Measurements from ENCODE around the gene ZNF492. TPM values are rescaled to one million over a fixed set of nuclear protein-coding genes. Genes with fewer than 3 reads are reported as not detected.
"Not testable (repeated sequence)": the region's sequence is repeated elsewhere in the genome, so short reads cannot be mapped to it uniquely, and the experiment has no call there.

Gene ZNF492
- total RNA-seq, 4 donors from 2014 or later: 0.13 to 0.59 (median 0.22) TPM; not detected in 1

DNA sequence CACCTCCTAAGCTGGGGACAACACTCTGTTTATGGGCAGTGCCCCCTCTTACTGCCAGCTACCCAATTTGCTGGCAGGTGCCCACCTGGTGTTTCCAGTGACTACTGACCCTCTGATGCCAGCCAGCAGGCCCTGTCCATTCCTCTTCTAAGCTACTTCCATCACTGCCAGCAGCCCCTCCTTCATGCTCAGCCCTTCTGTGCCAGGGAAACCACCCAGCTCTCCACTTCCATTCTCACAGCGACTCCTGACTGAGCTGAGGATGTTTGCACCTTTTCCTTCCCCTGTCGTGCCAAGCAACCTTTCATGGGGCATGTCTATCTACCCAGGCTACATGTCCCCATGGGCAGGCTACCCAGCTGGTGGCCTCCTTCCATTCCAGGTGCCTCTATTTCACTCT lies 24.0 kb upstream of the ZNF492 start:
- Histone ChIP-seq H3K27ac (no peak overlapping the region), H3K9me3 (no peaks in the 10 kb centered on the region), H3K36me3 (no peaks in the 10 kb centered on the region), H3K4me3 (replicated peaks in 1 of 3) (no peak overlapping the region), H3K27me3 (no peaks in the 10 kb centered on the region), H3K4me1 (no peaks in the 10 kb centered on the region)
- DNase-seq: no peak
- intact Hi-C loops (cut with DNase I): no loop called here
- WGBS, 2 donors: 71 to 79% methylated on average over 2 of the region's 2 CpGs
- no peak for TF ChIP-seq POLR2A (IDR thresholded peaks at IDR 0.05)
- TF ChIP-seq, protein P1, sequence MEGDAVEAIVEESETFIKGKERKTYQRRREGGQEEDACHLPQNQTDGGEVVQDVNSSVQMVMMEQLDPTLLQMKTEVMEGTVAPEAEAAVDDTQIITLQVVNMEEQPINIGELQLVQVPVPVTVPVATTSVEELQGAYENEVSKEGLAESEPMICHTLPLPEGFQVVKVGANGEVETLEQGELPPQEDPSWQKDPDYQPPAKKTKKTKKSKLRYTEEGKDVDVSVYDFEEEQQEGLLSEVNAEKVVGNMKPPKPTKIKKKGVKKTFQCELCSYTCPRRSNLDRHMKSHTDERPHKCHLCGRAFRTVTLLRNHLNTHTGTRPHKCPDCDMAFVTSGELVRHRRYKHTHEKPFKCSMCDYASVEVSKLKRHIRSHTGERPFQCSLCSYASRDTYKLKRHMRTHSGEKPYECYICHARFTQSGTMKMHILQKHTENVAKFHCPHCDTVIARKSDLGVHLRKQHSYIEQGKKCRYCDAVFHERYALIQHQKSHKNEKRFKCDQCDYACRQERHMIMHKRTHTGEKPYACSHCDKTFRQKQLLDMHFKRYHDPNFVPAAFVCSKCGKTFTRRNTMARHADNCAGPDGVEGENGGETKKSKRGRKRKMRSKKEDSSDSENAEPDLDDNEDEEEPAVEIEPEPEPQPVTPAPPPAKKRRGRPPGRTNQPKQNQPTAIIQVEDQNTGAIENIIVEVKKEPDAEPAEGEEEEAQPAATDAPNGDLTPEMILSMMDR (IDR thresholded peaks at IDR 0.05): no peak

DNA sequence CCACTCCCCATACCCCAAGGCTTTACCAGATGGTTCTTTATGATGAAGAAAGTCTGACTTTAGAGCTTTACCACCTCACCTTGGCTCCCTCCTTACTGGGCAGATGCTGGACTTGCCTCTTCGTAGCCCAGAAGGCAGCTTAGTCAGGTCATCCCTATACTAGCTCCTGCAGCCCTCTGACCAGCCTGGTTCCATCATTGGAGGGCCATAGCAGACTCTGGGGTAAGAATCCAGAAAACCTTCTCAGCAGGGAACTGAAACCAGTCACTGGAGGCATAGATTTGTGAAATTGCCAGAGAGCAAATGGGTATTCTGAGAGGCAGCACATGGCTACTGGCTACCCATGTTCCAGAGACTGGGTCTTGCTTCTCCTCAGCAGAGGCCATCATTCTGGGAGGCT lies 21.8 kb upstream of the ZNF492 start:
- 73 to 75% methylated on average over 1 of the region's 1 CpG for WGBS, 2 donors
- no peaks in the 10 kb centered on the region for H3K4me1 ChIP-seq
- DNase-seq: no peak
- H3K4me3 ChIP-seq (replicated peaks in 1 of 3): no peak overlapping the region
- intact Hi-C loops (cut with DNase I): no loop called here
- H3K27me3 ChIP-seq: no peaks in the 10 kb centered on the region
- no peak overlapping the region for H3K27ac ChIP-seq
- TF ChIP-seq, protein P1 (IDR thresholded peaks at IDR 0.05): no peak
- H3K9me3 ChIP-seq: no peaks in the 10 kb centered on the region
- no peaks in the 10 kb centered on the region for H3K36me3 ChIP-seq

DNA sequence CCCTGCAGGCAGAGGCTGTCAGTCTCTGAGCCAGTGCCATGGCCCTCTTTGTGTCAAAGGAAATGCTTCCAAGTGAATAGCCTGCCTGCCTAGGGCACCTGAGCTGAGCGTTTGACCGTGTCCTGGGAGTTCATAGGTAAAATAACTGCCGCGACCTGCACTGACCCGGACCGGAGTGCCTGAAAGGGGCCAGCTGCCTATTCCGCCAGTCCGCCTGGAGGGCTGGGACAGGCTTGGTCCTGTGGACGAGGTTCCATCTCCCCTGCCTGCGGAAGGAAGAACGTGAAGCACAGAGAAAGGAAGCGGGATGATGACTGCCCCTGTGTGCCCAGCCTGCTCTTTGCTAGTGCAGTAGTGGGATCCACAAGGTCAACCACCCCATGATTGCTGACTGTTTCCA lies 17.5 kb upstream of the ZNF492 start:
- intact Hi-C loops (cut with DNase I): no loop called here
- WGBS, 2 donors: 88 to 91% methylated on average over 12 of the region's 12 CpGs
- DNase-seq: no peak

DNA sequence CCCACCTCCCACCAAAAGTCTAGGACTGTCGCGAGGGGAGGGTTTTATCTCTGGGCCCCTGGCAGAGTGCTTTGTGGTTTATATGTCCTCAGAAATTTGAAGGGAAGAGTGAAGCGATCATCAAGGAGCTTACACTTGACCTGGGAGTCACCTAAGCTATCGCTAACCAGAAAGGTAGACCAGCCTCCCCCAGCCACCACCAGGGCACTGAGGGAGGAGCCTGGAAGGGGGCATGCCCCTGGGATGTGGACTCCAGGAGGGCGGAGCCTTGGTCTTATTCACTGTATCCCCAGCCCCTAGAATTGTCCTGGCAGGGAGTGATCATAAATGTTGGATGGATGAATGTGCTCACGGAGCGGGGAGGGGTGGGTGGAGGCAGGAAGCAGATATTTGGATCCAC lies 16.9 kb upstream of the ZNF492 start:
- intact Hi-C loops (cut with DNase I); H3K4me3 ChIP-seq (replicated peaks in 1 of 3); DNase-seq; H3K27ac ChIP-seq; H3K36me3 ChIP-seq; H3K9me3 ChIP-seq; H3K27me3 ChIP-seq; H3K4me1 ChIP-seq: not testable (repeated sequence)
- WGBS, 2 donors: 90 to 94% methylated on average over 5 to 7 of the region's 7 CpGs

More for the DNA sequence above, 17.5 kb upstream of the ZNF492 start:
- Histone ChIP-seq H3K4me1 (no peaks in the 10 kb centered on the region), H3K27me3 (no peaks in the 10 kb centered on the region), H3K9me3 (no peaks in the 10 kb centered on the region), H3K4me3 (replicated peaks in 1 of 3) (no peak overlapping the region), H3K27ac (no peak overlapping the region), H3K36me3 (no peaks in the 10 kb centered on the region)
- TF ChIP-seq POLR2A (IDR thresholded peaks at IDR 0.05): no peak
- TF ChIP-seq, protein P1 (IDR thresholded peaks at IDR 0.05): no peak

DNA sequence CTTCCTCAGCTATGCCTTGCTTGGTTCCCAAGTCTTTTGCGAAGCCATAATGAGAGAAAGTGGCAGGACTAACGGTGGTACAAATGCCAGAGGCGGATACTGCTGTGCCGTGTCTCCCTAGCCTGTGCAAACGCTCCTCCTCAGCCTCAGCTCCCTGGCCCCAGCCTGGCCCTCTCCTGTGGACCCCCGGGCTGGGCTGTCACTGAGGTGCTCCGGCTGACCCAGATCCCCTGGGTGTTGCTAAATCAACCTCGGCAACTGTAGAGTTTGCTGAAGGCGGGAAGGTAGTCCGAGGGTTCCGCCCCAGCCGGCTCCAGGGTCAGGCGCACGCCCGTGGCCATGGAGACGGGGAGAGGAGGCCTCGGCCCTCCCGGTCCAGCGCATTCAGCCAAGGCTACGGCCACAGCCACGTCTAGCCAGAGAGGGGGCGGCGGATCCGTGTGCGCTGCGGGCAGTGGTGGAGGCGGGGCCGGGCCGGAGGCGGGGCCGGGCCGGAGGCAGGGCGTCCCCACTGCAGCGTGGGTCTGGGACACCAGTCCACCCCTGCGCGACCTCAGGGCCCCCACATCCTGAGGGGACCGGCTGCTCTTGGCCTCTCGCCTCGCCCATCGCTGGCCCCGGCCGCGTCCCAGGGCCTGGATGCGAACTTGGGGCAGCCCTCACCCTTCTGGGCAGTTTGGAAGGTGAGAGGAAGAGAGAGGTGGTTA lies 16.4 kb upstream of the ZNF492 start:
- intact Hi-C loops (cut with DNase I): no loop called here
- 29 to 51% methylated on average over 10 to 17 of the region's 44 CpGs for WGBS, 2 donors
- TF ChIP-seq, protein P1 (IDR thresholded peaks at IDR 0.05): no peak
- TF ChIP-seq POLR2A (IDR thresholded peaks at IDR 0.05): no peak
- H3K36me3 ChIP-seq: no peaks in the 10 kb centered on the region
- no peaks in the 10 kb centered on the region for H3K9me3 ChIP-seq
- no peak overlapping the region for H3K4me3 ChIP-seq (replicated peaks in 1 of 3)
- peak; percentile 48 to 51 for DNase-seq
- peak overlapping the region in 1 of 3 donors; percentile 12 for H3K27ac ChIP-seq
- H3K4me1 ChIP-seq: no peaks in the 10 kb centered on the region
- H3K27me3 ChIP-seq: no peaks in the 10 kb centered on the region
